ENCODE results near the gene WDTC1. TPM values are rescaled to one million over a fixed set of nuclear protein-coding genes. Genes with fewer than 3 reads are reported as not detected.

The WDTC1 gene
- total and polyA plus RNA-seq, 9 of the 15 experiments (the other 6 are each of a cell fraction or from before 2014, with no cell fraction given) = 0.18 to 32.3 (median 8.8) TPM

DNA sequence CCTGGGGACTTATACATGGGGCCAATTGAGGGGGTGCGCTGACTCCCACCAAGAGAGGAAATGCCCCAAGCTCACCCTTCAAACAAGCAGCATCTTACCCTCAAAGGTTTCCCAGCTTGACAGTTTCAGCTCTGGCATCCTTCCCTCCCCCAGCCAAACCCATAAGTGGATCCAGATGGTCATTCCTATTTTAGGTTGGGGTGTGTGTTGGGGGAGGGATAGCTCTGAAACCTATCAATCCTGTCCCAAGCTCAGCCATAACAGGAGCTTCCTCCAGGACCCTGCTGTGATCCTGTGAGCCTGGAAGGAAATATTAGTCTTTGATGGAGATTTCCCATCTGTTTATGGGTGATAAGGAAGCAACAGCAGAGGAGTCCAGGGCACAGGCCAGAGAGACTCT, 84.2 kb downstream of the WDTC1 start:
- in situ Hi-C loops (cut with MboI) = no loop called here
- CTCF ChIA-PET (ENCODE audit: low intra/inter-chr PET ratio) = no interaction called here

More for the DNA sequence above, 84.2 kb downstream of the WDTC1 start:
- no peak for FAIRE-seq
- Histone ChIP-seq H3K27ac (ENCODE audit: extremely low read depth, low read depth, low read length) (no peak overlapping the region), H2AFZ (ENCODE audit: low read depth, low read length) (no peak overlapping the region), H3K4me3 (no peak overlapping the region), H3K9ac (ENCODE audit: insufficient read depth in 1 of 2, low read depth in 2 of 2, low read length in 2 of 2) (peak overlapping the region in 1 of 2 experiments; percentile 31; a peak in 1 of 4 replicates), H3K9me1 (ENCODE audit: control insufficient read depth, insufficient read depth, low read length) (no peaks in the 10 kb centered on the region), H3K4me2 (ENCODE audit: insufficient read depth, low read length) (no peak overlapping the region), H4K20me1 (replicated peaks; ENCODE audit: control insufficient read depth, insufficient read depth, low read length) (no peaks in the 10 kb centered on the region), H3K4me1 (replicated peaks in 1 of 2; ENCODE audit: control insufficient read depth in 2 of 2, insufficient read depth in 2 of 2, low read length in 2 of 2) (peaks cover 11 to 12% of the 10 kb centered on the region in 2 experiments), H3K9me3 (replicated peaks; ENCODE audit: control insufficient read depth, insufficient read depth, low read depth, low read length) (no peaks in the 10 kb centered on the region), H3K27me3 (ENCODE audit: control insufficient read depth in 2 of 2, insufficient read depth in 2 of 2, low read length in 2 of 2) (no peaks in the 10 kb centered on the region), H3K36me3 (ENCODE audit: control insufficient read depth, insufficient read depth, low read length) (peaks cover 6% of the 10 kb centered on the region; the same call in 1 of the 3 replicates), H3K79me2 (ENCODE audit: control insufficient read depth, insufficient read depth, low read length) (peaks cover 15% of the 10 kb centered on the region)
- no TSS peak for BruUV-seq (replicated peaks)
- peak; percentile 42; the same call in 1 of the 2 replicates for TF ChIP-seq CBFA2T3 (IDR thresholded peaks at IDR 0.05)
- no peak for TF ChIP-seq ZNF224 (CRISPR knock-in tag; IDR thresholded peaks at IDR 0.05)
- TF ChIP-seq PATZ1 (CRISPR knock-in tag; IDR thresholded peaks at IDR 0.05; ENCODE audit: borderline replicate concordance) = no peak
- TF ChIP-seq SAFB2 (IDR thresholded peaks at IDR 0.05; ENCODE audit: borderline replicate concordance, low read depth, low read length, severe bottlenecking) = no peak
- TF ChIP-seq, protein P1, sequence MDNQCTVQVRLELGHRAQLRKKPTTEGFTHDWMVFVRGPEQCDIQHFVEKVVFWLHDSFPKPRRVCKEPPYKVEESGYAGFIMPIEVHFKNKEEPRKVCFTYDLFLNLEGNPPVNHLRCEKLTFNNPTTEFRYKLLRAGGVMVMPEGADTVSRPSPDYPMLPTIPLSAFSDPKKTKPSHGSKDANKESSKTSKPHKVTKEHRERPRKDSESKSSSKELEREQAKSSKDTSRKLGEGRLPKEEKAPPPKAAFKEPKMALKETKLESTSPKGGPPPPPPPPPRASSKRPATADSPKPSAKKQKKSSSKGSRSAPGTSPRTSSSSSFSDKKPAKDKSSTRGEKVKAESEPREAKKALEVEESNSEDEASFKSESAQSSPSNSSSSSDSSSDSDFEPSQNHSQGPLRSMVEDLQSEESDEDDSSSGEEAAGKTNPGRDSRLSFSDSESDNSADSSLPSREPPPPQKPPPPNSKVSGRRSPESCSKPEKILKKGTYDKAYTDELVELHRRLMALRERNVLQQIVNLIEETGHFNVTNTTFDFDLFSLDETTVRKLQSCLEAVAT (IDR thresholded peaks at IDR 0.05) = no peak
- TF ChIP-seq ZNF24 (IDR thresholded peaks at IDR 0.05) = no peak
- peak in 2 of 4 experiments; percentile 64 to 71 for DNase-seq (ENCODE audit: extremely low read depth in 1 of 4, low spot score in 3 of 4)
- POLR2A ChIA-PET = interaction anchor here (1.0 kb wide), 1 partner anchor 16 kb away, joined by 3 read pairs; no protein-coding TSS in a partner anchor
- WGBS (ENCODE audit: insufficient coverage, low coverage, missing lambda C conversion rate) = 69% methylated on average over 1 of the region's 1 CpG
- intact Hi-C loops (cut with micrococcal nuclease) = no loop called here
- no peak for ATAC-seq

Data from K562 (cell line).